ENCODE measurements around the gene ZNF330.

GRCh38 chr4:141220691-141221659 lies at the start of gene ZNF330:
- no peak for TF ChIP-seq EP300 (IDR thresholded peaks at IDR 0.05)
- peak; percentile 56 to 76 for TF ChIP-seq POLR2A (IDR thresholded peaks at IDR 0.05)
- no peak for TF ChIP-seq CTCF (IDR thresholded peaks at IDR 0.05)
- TF ChIP-seq POLR2AphosphoS5 (IDR thresholded peaks at IDR 0.05): peak; percentile 61 to 79 (median 73)

Measured in suprapubic skin (tissue), 4 donors.